ENCODE measurements around the gene BANP.
"Not testable (repeated sequence)": the region's sequence is repeated elsewhere in the genome, so short reads cannot be mapped to it uniquely, and the experiment has no call there.

Gene BANP

GRCh38 chr16:88053479-88053878 lies 102.2 kb downstream of the BANP start:
- DNase-seq, result not testable (repeated sequence)

DNA sequence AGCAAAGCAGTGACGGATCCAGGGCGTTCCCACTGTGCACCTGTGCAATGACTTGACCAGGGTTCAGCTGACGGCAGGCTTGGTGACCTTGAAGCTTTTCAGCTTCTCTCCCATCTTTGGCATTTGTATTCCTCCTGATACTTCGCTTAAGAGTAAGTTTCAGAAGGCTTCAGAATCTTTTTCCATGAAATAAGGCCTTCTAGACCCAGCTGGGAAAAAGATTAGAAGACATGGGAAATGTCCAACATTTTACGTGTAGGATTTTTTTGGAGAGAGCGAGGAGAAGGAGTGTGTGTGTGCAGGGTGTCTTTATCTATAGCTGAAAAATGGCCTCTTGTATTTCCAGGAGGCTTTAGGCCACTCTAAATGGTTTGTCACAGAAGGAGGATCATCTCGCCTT lies 104.1 kb downstream of the BANP start:
- DNase-seq, result no peak

DNA sequence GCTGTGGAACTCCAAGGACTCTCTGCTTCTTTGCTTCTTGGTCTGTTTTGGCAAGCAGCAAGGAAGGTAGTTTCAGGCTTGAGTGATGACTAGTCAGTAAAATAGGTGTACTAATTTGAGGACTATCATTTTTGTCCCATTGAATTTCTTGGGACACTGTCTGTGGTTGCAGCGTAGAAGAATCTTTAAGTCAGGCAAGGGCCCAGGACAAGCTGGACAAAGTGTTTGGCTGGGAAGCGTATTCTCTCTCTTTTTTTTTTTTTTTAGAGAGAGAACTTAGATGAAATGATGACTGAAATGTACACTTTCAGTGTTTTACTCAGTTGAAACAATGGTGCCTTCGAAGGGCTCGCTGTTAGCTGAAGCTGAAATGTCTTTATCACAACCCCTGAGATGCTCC lies 105.0 kb downstream of the BANP start:
- no peak for DNase-seq

- no peak for DNase-seq
These were observed 106.4 kb downstream of the BANP start for GRCh38 chr16:88057656-88058055.

GRCh38 chr16:88058136-88058535 lies 106.9 kb downstream of the BANP start:
- DNase-seq, result no peak

GRCh38 chr16:88058817-88059216 lies 107.6 kb downstream of the BANP start:
- DNase-seq, result no peak

DNA sequence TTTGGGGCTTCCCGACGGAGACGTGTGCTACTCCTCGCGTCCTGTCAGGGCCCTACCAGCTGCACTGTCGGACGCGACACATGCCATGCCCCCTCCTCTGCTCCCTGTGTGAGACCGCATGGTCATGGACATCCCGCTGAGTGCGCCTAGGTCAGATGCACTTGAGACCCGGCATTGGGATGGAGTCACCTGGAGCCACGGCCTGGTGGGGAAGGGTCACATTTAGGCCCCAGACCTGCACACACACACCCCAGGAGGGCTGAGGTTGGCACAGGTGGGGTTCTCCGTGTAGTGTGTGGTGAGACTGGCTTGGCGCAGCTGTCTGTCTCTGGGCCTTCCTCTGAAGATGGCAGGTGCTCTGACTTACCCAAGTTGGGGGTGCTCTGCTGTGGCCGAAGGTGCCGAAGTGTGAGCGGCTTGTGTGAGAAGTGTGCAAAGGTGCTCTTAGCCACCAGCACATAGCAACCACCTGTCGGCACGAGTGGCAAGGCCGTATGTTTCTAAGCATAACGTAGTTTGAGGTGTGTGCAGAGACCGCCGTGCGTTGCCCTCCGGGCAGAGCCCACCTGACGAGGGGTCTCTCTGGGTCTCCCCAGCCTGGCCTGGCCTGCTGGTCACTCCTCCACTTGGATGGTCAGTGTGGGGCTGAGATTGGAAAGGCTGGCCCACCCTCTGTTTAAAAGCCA lies 108.6 kb downstream of the BANP start:
- DNase-seq, result no peak

DNA sequence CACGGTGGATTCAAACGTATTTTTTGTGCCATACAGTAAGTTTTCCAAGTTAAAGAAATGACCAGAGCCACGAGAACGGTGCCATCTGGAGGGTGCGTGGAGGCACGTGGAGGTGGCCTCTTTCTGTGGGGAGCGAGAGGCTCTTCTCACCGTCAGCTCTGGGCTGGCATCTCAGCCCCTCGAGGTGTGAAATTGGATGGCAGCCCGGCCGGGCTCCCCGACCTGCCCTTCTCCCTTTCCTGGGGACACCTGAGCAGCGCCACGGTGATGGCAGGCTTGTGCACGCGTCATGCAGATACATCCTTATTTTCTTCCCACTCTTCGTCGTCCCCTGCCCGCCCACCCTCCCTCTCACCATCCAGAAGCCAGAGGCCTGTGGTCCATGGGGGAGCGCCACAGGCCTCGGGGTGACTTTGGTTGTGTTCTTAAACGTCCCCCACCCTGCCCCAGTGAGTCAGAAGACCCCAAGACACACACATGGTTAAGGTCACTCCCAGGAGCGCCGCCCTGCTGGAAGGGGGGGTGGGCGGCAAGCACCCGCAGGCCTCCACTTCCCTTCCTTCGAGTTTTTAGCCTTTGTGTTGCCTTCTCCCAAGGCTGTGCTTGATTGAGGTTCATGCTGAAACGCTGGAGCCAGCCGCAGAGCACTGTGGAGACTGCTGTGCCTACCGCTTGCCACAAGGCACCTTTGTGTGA lies 109.4 kb downstream of the BANP start:
- DNase-seq, result no peak

DNA sequence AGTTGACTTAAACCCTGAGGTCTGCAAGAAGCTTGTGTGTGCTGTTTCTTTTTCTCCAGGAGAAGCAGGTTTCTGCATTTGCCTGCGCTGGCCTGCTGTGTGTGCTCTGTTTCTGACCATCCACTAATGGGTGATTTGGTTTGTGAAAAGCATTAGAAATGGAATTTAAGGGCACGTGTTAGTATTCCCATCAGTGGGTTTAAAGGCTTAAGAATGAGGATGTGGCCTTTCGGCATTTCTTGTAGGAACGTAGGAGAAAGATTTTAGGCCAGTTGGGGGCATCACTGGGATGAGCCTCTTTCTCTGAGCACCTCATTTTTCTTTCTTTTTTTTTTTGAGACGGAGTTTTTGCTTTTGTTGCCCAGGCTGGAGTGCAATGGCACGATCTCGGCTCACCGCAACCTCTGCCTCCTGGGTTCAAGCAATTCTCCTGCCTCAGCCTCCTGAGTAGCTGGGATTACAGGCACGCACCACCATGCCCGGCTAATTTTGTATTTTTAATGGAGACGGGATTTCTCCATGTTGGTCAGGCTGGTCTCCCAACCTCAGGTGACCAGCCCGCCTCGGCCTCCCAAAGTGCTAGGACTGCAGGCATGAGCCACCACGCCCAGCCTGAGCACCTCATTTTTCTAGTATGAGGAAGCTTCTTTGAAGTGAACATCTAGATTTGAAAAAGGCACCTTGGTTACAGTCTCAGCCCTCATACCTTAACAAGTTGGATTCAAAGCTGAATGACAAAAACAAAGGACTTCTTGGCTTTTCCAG lies 110.3 kb downstream of the BANP start:
- no peak for DNase-seq

DNA sequence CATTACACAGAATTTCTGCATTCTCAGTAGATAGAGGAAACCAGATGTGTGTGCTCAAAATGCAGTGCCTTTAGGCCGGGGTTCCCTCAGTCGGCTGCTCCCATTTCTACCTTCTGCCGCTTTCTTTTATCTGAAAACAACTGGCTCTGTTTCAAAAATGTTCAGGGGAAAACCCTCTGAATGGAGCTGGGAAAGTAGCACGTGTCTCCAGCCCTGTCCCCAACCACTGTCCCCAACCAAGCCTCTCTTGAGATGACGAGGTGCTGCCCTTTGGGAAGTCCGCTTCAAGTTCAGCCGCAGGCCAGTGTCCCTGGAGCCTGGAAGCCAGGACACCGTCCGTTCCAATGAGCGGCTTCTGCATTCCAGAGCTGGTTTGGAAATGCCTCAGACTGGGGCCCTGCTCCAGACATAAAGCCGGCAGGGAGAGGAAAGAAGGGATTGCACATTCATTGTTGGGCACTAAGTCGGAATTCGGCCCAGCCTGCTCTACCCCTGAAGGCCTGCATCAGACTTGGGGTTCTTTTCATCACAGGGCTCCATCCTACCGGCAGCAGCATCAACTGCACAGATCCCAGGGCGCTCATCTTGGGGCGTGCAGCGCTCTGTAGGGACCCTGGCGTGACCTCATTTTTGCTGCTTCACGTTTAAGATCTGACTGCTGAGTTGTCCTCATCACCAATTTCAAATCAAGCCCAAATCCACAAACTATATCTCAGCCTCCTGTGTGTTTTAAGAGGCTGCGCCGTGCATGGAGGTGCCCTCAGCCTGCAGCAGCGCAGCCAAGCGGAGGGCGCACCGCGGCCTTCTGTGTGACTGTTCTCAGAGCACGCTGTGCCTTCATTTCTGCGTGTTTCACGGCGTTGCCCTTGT lies 111.3 kb downstream of the BANP start:
- no peak for DNase-seq

DNA sequence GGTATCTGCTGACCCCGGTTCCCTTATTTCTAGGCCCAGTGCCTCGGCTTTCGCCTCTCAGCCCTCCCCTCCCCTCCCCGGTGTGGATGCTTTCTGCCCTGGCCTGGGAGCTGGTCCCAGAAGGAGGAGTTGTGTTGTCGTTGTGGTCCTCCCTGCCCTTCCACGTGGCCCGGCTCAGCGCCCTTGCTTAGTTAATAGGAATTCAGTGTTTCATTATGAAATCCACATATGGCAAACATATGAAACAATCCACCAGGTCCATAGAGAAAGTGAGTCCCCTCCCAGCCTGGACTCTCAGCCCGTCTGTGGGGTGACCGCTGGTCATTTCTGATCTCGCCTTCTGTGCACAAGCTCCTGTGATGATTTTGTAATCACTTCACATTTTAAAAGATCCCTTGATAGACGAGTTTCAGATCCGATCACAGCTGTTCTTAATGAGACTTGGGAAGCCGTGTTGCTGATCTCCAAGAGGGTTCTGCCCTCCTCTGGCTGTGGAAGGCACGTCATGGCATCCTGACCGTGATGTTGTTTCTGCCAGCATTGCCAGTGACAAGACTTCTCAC lies 112.1 kb downstream of the BANP start:
- DNase-seq, result no peak

DNA sequence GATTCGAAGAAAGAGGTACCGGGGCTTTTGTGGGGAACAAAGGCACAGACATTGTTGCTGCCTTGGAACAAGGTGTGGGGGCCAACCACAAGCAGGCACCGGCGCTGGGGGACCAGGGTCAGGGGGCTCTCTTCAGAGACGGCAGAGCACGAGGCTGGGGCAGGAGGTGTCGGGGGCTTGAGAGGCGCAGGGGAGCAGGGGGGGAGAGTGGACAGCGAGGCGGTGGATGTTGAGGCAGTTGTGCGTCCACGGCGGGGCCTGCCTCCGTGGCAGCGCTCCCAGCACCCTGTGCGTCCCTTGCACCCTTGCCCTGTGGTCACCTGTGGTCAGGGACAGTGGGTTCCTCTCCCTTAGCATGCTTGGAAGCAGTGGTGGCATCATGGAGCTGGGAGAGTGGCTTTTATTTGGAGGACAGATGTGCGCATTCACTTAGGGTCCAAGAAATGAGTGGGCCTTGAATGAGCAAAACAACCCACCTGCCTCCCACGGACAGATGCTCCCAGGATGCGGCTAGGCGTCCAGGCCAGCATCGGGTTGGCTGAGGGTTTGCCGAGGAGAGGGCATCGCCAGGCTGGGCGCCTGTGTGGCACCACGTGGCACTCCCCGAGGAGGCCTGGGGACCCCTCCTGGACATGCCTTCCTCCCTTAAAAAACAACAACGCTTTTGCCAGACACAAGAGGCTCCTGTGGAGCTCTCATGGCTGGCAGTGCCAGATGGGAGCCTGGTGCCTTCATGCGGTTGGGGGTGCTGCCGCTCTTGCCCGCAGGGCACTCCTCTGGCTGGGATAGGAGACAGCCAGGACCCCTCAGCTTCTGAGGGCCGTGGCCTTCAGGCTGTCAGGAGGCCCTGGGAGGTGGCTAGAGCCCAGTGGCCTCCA lies 113.0 kb downstream of the BANP start:
- DNase-seq, result no peak

GRCh38 chr16:88064889-88065746 lies 113.9 kb downstream of the BANP start:
- DNase-seq, result no peak

DNA sequence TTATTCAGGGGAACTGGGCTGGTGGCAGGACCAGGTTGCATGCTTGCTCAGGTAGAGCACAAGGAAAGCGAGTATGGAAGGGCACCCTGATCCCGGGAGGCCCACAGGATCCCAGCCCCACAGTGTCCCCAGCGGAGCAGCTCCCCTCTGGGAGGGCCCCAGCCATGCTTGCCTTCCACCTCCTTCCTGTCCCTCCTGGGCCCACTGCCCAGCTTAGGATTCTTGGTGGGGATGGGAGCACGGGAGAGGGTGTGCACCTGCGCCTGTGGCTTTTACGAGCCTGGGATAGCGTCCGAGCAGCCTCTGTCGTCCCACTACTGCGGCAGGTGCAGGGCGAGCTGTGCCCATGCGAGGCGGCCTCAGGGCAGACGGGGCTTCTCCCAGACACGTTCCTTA lies 114.5 kb downstream of the BANP start:
- no peak for DNase-seq

DNA sequence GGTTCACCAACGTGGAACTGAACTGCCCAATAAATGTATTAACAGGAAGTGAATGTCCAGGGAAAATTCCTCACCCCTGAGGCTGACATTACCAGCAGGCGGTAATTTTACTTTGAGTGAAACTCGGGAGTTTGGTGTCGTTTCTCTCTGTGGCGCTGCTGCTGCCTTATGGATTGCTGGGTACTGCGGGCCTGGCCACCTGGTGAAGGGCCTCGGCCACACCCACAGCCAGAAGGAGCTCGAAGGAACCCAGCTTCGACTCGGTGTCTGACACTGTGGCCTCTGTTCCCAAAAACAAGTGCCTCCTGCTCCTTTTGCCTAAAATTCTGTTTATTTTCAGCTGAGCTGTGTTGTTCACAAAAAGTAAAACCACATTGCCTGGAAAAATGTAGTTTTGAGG lies 115.0 kb downstream of the BANP start:
- DNase-seq, result no peak

DNA sequence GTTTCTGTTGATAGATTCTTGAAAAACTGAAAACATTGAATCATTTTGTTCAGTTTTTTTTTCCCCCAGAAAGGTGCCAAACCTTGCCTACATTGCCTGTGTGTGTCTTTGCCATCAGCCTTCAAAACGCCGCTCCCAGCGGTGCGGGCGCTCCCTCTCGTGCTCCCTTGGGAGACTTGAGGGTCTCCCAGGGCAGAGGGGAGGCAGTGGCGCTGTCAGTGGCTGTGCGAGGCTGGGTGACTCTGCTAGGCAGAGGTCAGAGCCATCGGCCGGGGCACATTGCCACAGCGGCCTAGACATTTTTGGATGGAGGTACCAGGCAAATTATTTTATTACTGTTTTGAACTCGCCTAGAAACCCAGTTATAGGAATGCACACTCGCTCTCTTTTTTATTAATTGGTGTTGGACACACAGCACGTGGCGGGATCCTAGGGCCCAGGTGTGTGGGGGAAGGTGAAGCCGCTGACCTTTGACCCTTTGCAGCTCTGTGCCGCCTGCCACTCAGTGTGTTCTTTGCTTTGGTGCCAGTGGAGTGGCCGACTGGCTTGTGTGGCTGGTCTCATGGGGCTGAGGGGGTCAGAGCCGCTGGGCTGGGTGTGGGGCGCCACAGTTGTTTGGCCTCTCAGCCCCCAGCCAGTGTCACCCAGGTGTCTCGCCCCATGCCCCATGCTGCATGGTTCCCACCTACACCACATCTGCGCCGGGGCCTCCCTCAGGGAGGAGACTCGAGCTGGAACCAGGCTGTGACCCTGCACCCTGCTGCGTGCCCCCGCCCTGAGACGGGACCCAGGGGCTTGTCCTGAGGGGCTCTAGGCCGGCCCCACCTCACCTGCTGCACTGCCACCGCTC lies 115.7 kb downstream of the BANP start:
- no peak for DNase-seq

DNA sequence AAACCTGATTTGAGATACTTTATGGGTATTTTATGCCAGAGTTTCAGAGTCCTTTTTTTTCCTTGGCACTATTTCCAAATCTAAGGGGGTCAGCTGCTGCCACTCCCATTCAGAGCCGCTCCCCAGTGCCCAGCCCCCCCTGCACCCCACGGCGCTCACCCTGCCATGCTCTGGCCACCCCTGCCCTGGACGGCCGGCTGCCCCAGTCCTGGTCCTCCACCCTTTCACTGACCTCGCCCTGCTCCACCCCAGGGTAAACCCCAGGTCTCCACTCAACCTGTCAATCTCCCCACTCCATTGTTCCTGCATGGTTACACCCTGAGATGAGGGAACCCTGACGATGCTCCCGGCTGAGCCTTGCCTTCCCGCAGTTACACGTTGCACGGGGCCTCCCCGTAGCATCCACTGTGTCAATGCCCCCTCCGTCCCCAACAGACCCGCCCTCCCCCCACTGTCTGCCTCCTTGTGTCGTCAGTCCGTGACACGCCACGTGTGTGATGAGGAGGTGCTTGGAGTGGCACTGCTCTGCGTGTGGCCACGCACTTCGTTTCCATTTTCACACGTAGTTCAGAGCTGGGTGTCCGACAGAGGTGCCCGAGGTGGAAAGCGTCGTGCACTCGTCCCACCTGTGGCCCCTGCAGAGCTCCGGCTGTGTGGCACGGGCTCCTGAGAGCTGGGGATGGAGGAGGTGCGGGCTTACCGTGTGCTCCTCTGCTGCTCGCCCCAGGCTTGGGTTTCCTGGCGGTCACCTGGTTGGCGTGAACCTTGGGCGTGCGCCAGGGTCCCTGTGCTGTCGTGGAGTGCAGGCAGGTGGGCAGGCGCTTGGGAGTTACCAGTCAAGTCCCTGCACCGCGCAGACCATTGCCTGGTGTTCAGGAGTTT lies 116.5 kb downstream of the BANP start:
- no peak for DNase-seq
